ENCODE data around the gene DYSF.

DYSF gene

GRCh38 chr2:71564790-71565189, 111.4 kb downstream of the DYSF start:
- DNase-seq (ENCODE audit: low read depth in 4 of 4, low spot score in 1 of 4), result no peak

GRCh38 chr2:71566372-71566771, 113.0 kb downstream of the DYSF start:
- no peak for DNase-seq (ENCODE audit: low read depth in 4 of 4, low spot score in 1 of 4)

GRCh38 chr2:71567625-71568024, 114.3 kb downstream of the DYSF start:
- DNase-seq (ENCODE audit: low read depth in 4 of 4, low spot score in 1 of 4), result no peak

GRCh38 chr2:71568103-71568502, 114.7 kb downstream of the DYSF start:
- no peak for DNase-seq (ENCODE audit: low read depth in 4 of 4, low spot score in 1 of 4)

- no peak for DNase-seq (ENCODE audit: low read depth in 4 of 4, low spot score in 1 of 4)
Observed at GRCh38 chr2:71570511-71570910, 117.2 kb downstream of the DYSF start.

GRCh38 chr2:71570951-71571460, 117.6 kb downstream of the DYSF start:
- no peak for DNase-seq (ENCODE audit: low read depth in 4 of 4, low spot score in 1 of 4)

GRCh38 chr2:71571945-71572344, 118.6 kb downstream of the DYSF start:
- DNase-seq (ENCODE audit: low read depth in 4 of 4, low spot score in 1 of 4), result no peak

- DNase-seq (ENCODE audit: low read depth in 4 of 4, low spot score in 1 of 4), result no peak
Observed at GRCh38 chr2:71575966-71576365, 122.6 kb downstream of the DYSF start.

- no peak for DNase-seq (ENCODE audit: low read depth in 4 of 4, low spot score in 1 of 4)
Observed at GRCh38 chr2:71576541-71576940, 123.2 kb downstream of the DYSF start.

GRCh38 chr2:71577209-71577608, 123.8 kb downstream of the DYSF start:
- DNase-seq (ENCODE audit: low read depth in 4 of 4, low spot score in 1 of 4), result no peak

- DNase-seq (ENCODE audit: low read depth in 4 of 4, low spot score in 1 of 4), result no peak
Observed at GRCh38 chr2:71578767-71579342, 125.5 kb downstream of the DYSF start.

- DNase-seq (ENCODE audit: low read depth in 4 of 4, low spot score in 1 of 4), result no peak
Observed at GRCh38 chr2:71581026-71581425, 127.7 kb downstream of the DYSF start.

GRCh38 chr2:71583876-71584275, 130.5 kb downstream of the DYSF start:
- no peak for DNase-seq (ENCODE audit: low read depth in 4 of 4, low spot score in 1 of 4)

GRCh38 chr2:71586471-71586870, 133.1 kb downstream of the DYSF start:
- DNase-seq (ENCODE audit: low read depth in 4 of 4, low spot score in 1 of 4), result no peak

GRCh38 chr2:71587509-71588073, 134.2 kb downstream of the DYSF start:
- no peak for DNase-seq (ENCODE audit: low read depth in 4 of 4, low spot score in 1 of 4)

- DNase-seq (ENCODE audit: low read depth in 4 of 4, low spot score in 1 of 4), result no peak
Observed at GRCh38 chr2:71588497-71589170, 135.3 kb downstream of the DYSF start.

- no peak for DNase-seq (ENCODE audit: low read depth in 4 of 4, low spot score in 1 of 4)
Observed at GRCh38 chr2:71589763-71590162, 136.4 kb downstream of the DYSF start.

GRCh38 chr2:71591044-71591443, 137.7 kb downstream of the DYSF start:
- no peak for DNase-seq (ENCODE audit: low read depth in 4 of 4, low spot score in 1 of 4)

GRCh38 chr2:71592181-71592711, 138.9 kb downstream of the DYSF start:
- DNase-seq (ENCODE audit: low read depth in 4 of 4, low spot score in 1 of 4), result no peak

GRCh38 chr2:71595569-71595968, 142.2 kb downstream of the DYSF start:
- DNase-seq (ENCODE audit: low read depth in 4 of 4, low spot score in 1 of 4), result no peak

GRCh38 chr2:71596011-71596410, 142.7 kb downstream of the DYSF start:
- no peak for DNase-seq (ENCODE audit: low read depth in 4 of 4, low spot score in 1 of 4)

- DNase-seq (ENCODE audit: low read depth in 4 of 4, low spot score in 1 of 4), result no peak
Observed at GRCh38 chr2:71597756-71598155, 144.4 kb downstream of the DYSF start.
